ENCODE results near the gene GPATCH11.

The GPATCH11 gene

DNA sequence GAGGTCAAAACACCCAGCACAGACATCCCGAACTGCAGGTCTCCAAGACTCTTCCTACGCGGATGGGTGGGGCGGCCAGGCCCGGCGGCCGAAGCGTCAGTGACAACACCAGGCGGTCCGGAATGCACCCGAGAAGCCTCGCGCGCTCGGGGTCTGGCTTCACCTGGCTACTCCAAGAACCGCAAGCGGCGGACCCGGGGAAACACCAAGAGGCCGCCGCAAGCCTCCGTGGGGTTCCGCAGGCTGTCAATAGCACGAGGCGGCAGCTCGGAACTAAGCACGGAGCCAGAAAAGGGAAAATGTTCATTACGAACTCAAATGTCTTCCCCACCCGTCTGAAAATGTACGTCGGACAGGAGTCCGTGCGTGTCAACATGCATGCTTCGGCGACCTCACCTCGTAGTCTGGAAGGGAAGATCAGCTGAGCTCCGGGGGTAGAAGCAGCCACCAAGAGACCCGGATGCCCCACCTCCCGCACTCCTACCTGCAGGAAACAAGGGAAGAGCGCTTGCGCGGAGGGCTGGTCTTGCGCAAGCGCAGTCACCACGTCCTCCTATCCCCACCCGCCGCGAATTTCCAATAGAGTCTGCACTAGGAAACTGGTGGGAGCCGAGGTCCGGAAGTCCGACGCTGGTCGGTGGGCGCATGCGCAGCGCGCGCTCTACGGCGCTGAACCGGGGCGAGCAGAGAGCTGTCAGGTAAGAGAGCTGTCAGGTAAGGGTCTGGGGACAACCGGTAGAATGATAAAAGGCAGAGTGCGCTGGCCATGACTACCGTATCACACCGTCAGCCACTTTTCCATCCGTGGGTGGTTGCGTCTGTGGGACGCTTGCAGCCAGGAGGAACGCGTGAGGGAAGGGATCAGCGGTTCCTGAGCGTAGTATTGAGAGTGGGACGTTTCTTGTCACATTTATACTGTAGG lies at the start of gene GPATCH11, which contains the start of gene HEATR5B:
TSS of gene GPATCH11 (plus strand) at position 646 of the 922 bp plus-strand sequence. CDS start 3,864 bp downstream, outside the sequence.
TSS of gene HEATR5B (minus strand) at position 500 of the 922 bp plus-strand sequence. CDS start 958 bp downstream, outside the sequence.
- H3K4me1 ChIP-seq, result peaks cover 56% of the 10 kb centered on the region
- H3K27me3 ChIP-seq, result no peaks in the 10 kb centered on the region
- H3K27ac ChIP-seq, result peak within 1 kb of the TSS; percentile 54

GRCh38 chr2:37037771-37038170 lies 46.5 kb upstream of the GPATCH11 start:
- Histone ChIP-seq H3K36me3 (peaks cover 70% of the 10 kb centered on the region), H3K4me1 (no peaks in the 10 kb centered on the region), H3K9me3 (no peaks in the 10 kb centered on the region), H3K27me3 (no peaks in the 10 kb centered on the region), H3K4me2 (no peak overlapping the region), H3K27ac (no peak overlapping the region), H4K20me1 (no peaks in the 10 kb centered on the region), H3K9ac (no peak overlapping the region), H3K4me3 (no peak overlapping the region)
- TF ChIP-seq Cebpa-rat (IDR thresholded peaks at IDR 0.05), result no peak

More for the DNA sequence above, at the start of gene GPATCH11, which contains the start of gene HEATR5B:
- Histone ChIP-seq H3K9ac (peak within 1 kb of the TSS; percentile 83), H3K9me3 (no peaks in the 10 kb centered on the region), H3K4me3 (peak within 1 kb of the TSS; percentile 93), H4K20me1 (peaks cover 12% of the 10 kb centered on the region; the same call in 1 of the 2 replicates), H3K36me3 (peaks cover 29% of the 10 kb centered on the region), H3K4me2 (peak within 1 kb of the TSS; percentile 91)
- peak; percentile 81; the same call in 1 of the 2 replicates for TF ChIP-seq Cebpa-rat (IDR thresholded peaks at IDR 0.05)

- TF ChIP-seq Cebpa-rat (IDR thresholded peaks at IDR 0.05), result no peak
- H3K4me2 ChIP-seq, result no peak overlapping the region
- H3K9ac ChIP-seq, result no peak overlapping the region
- peaks cover 64% of the 10 kb centered on the region for H3K36me3 ChIP-seq
- H3K9me3 ChIP-seq, result no peaks in the 10 kb centered on the region
- H3K27me3 ChIP-seq, result no peaks in the 10 kb centered on the region
- no peaks in the 10 kb centered on the region for H4K20me1 ChIP-seq
- no peak overlapping the region for H3K27ac ChIP-seq
- no peaks in the 10 kb centered on the region for H3K4me1 ChIP-seq
- H3K4me3 ChIP-seq, result no peak overlapping the region
Observed at GRCh38 chr2:37039580-37039979, 44.7 kb upstream of the GPATCH11 start.

DNA sequence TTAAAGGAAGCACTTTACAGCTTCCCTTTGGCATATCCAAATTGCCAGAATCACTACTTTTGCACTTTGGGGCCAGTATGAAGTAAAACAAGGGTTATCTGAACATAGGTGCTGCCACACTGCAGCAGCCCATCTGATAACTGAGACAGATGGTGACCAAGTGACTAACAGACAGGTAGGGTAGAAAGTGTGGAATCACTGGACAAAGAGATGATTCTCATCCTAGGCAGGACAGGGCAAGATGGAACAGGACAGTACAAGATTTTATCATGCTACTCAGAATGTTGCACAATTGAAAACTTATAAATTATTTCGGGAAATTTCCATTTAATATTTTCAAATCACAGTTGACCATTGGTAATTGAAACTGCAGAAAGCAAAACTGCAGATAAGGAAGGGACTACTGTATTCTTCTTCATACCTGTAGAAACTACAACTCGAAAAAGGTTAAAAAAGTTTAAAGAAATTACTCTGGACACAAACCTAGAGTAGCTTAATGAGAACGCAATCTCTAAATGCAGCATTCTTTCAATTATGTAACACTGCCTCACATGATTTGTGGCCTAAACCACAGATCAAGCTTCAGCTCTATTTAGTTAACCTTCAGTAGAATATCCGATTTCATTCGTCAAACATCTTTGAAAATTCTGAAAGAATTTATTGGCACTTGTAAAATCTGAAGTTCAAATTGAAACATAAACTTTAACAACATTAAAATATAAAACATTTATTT lies 31.6 kb upstream of the GPATCH11 start:
- H3K4me1 ChIP-seq, result no peaks in the 10 kb centered on the region
- no peak overlapping the region for H3K4me3 ChIP-seq
- no peak for TF ChIP-seq Cebpa-rat (IDR thresholded peaks at IDR 0.05)
- no peaks in the 10 kb centered on the region for H3K27me3 ChIP-seq
- H3K27ac ChIP-seq, result no peak overlapping the region
- peaks cover 73% of the 10 kb centered on the region for H3K36me3 ChIP-seq
- no peaks in the 10 kb centered on the region for H3K9me3 ChIP-seq
- no peaks in the 10 kb centered on the region for H4K20me1 ChIP-seq
- H3K9ac ChIP-seq, result no peak overlapping the region
- no peak overlapping the region for H3K4me2 ChIP-seq

GRCh38 chr2:37059841-37060240 lies 24.5 kb upstream of the GPATCH11 start:
- no peak overlapping the region for H3K9ac ChIP-seq
- no peaks in the 10 kb centered on the region for H3K27me3 ChIP-seq
- no peak for TF ChIP-seq Cebpa-rat (IDR thresholded peaks at IDR 0.05)
- no peaks in the 10 kb centered on the region for H4K20me1 ChIP-seq
- no peak overlapping the region for H3K4me3 ChIP-seq
- H3K4me1 ChIP-seq, result no peaks in the 10 kb centered on the region
- no peak overlapping the region for H3K27ac ChIP-seq
- H3K4me2 ChIP-seq, result no peak overlapping the region
- no peaks in the 10 kb centered on the region for H3K9me3 ChIP-seq
- peaks cover 86% of the 10 kb centered on the region for H3K36me3 ChIP-seq

DNA sequence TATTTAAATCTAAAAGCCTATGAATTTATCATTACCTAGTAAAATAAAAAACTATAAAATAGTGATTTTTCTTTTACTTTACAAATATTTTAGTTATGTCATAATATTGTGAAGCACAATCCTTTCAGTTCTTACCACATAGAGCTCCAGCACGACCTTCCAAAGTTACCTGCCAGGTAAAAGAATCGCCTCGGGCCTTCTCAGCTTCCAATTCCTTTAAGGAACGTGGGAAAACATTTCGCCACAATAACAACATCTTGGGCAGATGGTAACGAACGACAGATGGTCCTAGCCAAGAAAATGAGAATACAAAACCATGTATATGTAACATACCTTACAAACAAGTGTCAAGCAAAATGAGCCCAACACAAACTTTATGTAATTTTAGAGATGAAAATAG lies 23.9 kb upstream of the GPATCH11 start:
- Histone ChIP-seq H3K4me1 (no peaks in the 10 kb centered on the region), H3K9ac (no peak overlapping the region), H3K4me2 (no peak overlapping the region), H3K4me3 (no peak overlapping the region), H3K27ac (no peak overlapping the region), H3K27me3 (no peaks in the 10 kb centered on the region), H3K36me3 (peaks cover 89% of the 10 kb centered on the region), H4K20me1 (no peaks in the 10 kb centered on the region), H3K9me3 (no peaks in the 10 kb centered on the region)
- no peak for TF ChIP-seq Cebpa-rat (IDR thresholded peaks at IDR 0.05)

- Histone ChIP-seq H3K36me3 (peaks cover 89% of the 10 kb centered on the region), H3K4me3 (no peak overlapping the region), H3K9ac (no peak overlapping the region), H3K4me1 (no peaks in the 10 kb centered on the region), H3K9me3 (no peaks in the 10 kb centered on the region), H3K4me2 (no peak overlapping the region), H3K27ac (no peak overlapping the region), H3K27me3 (no peaks in the 10 kb centered on the region), H4K20me1 (no peaks in the 10 kb centered on the region)
- no peak for TF ChIP-seq Cebpa-rat (IDR thresholded peaks at IDR 0.05)
Observed at GRCh38 chr2:37061013-37061711, 23.2 kb upstream of the GPATCH11 start.

- no peak for TF ChIP-seq Cebpa-rat (IDR thresholded peaks at IDR 0.05)
- Histone ChIP-seq H3K27me3 (no peaks in the 10 kb centered on the region), H3K9me3 (no peaks in the 10 kb centered on the region), H3K4me2 (no peak overlapping the region), H4K20me1 (no peaks in the 10 kb centered on the region), H3K36me3 (peaks cover 90% of the 10 kb centered on the region), H3K9ac (no peak overlapping the region), H3K4me1 (no peaks in the 10 kb centered on the region), H3K27ac (no peak overlapping the region), H3K4me3 (no peak overlapping the region)
Observed at GRCh38 chr2:37061776-37062175, 22.5 kb upstream of the GPATCH11 start.

- Histone ChIP-seq H3K9me3 (no peaks in the 10 kb centered on the region), H4K20me1 (no peaks in the 10 kb centered on the region), H3K4me2 (no peak overlapping the region), H3K36me3 (peaks cover 81% of the 10 kb centered on the region), H3K27ac (no peak overlapping the region), H3K27me3 (no peaks in the 10 kb centered on the region), H3K9ac (no peak overlapping the region), H3K4me1 (no peaks in the 10 kb centered on the region), H3K4me3 (no peak overlapping the region)
- no peak for TF ChIP-seq Cebpa-rat (IDR thresholded peaks at IDR 0.05)
Observed at GRCh38 chr2:37068686-37069085, 15.6 kb upstream of the GPATCH11 start.

Data from BLaER1 (cell line).